GM21717 (cell line): Measurements from ENCODE around the gene SYNPO2L.
"Not testable (repeated sequence)": the region's sequence is repeated elsewhere in the genome, so short reads cannot be mapped to it uniquely, and the experiment has no call there.

ENCODE experiments used
- ATAC-seq: cut with Tn5 transposase; IDR thresholded peaks from one replicate; pipeline ENCODE4 v1.9.1; 2021; ENCODE audit warnings: mild to moderate bottlenecking, moderate library complexity; ENCODE audit not compliant: unreplicated experiment

The SYNPO2L gene

DNA sequence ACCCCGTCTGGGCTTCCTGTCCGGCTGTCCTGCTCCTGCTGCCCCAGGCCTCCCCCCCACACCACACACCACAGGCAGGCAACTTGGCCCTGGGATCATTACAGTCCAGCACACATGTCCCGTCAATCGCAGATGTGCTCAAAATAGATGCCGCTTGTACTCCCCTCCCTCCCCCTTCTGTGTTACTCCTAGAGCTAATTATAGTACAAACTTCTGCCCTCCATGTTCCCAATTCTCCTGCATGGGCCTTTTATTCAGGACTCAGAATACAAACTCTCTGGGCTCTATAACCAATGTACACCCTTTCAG is at the start of gene SYNPO2L:
Gene SYNPO2L, minus strand, starts transcription at position 40 of the 309 bp plus-strand sequence. CDS start 107 bp downstream, outside the sequence.
- no peak for ATAC-seq

DNA sequence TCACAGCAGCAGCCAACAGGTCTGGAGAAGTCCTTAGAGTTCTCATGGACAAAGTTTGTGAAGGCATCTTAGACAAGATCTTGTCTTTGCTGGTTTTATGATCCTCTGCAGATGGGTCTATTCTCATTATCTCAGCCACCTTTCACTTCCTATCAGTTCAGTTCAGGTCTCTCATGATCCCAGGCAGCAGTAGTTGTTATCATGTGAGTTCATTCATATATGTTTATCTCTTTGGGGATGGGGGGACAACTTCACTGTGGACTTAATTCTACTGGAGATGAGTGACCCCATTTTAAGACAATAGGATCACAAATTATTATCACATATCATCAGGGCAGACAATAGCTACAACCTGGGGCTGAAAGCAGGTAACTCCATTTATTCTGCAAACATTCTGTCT is 48.1 kb upstream of the SYNPO2L start:
- not testable (repeated sequence) for ATAC-seq

DNA sequence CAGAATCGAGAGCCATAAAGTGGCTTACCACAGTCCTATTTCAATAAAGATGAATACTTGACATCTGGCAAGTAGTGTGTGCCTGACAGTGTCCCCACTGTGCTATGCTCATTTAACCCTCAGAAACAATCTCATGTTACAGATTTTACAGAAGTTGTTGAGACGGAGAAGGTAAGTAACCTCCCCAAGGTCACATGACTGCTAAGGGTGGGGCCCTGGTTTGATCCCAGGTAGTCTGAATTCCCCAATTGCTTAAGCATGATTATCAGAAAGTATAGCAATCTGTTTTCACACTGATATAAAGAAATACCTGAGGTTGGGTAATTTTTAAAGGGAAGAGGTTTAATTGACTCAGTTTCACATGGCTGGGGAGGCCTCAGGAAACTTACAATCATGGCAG is 43.0 kb upstream of the SYNPO2L start:
- not testable (repeated sequence) for ATAC-seq

DNA sequence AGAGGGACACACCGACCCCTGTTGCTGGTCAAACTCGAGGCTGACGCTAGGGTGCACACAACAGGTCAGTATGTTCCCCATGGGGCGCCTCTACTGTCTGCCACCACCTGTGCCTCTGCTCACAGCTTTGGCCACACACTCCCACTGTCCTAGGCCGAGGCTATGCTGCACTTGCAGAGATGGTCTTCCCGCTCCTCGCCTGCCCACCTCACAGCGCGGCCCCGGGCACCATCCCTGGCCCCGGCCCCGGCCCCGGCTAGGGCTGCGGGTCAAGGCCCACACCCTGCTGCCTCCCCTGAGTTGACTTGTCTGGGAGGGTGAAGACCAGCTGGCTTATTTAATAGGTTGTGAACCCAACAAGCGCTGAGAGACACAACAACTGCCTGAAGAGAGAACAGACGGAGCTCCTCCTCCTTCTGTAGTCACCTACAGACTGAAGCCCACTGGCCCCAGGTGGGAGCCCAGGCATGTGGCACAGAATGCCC is 41.9 kb upstream of the SYNPO2L start, which contains the start of gene AGAP5:
Gene AGAP5, minus strand, starts transcription at position 435 of the 485 bp plus-strand sequence. Its CDS starts 354 bp downstream, at position 81.
- ATAC-seq: not testable (repeated sequence)

DNA sequence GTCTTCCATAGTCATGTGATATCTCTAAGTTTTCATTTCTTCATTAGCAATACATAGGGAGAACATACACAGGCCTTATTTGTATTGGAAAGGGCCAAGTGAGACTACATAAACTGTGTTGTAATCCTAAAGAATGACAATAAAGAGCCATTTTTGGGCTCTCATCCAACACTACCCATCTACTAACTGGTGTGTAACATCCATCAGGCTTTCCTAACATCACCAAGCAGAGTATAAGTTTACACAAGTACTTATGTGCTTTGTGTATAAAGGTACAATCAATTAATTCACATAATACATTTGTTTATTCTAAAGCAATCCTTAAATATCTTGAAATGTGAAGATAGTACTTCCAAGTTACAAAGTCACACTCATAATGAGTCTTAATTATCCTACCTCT is 39.5 kb upstream of the SYNPO2L start:
- not testable (repeated sequence) for ATAC-seq

DNA sequence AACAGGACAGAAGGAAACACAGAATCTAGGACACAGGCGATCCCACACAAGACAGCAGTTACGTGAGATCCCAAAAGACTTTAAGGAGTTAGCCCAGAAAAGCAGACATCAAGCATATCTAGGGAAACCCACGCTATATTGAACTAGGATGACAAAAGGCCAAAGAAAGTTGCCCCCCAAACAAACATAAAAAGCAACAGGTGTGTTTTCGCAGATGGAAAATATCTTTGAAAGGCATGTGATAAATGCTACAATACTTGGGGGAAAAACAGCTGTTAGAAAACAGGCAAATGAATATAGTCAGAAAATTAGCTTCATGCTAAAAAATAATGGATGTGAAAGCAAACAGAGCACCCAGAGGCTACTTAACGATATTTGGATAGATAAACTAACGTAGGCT is 34.9 kb upstream of the SYNPO2L start:
- not testable (repeated sequence) for ATAC-seq

DNA sequence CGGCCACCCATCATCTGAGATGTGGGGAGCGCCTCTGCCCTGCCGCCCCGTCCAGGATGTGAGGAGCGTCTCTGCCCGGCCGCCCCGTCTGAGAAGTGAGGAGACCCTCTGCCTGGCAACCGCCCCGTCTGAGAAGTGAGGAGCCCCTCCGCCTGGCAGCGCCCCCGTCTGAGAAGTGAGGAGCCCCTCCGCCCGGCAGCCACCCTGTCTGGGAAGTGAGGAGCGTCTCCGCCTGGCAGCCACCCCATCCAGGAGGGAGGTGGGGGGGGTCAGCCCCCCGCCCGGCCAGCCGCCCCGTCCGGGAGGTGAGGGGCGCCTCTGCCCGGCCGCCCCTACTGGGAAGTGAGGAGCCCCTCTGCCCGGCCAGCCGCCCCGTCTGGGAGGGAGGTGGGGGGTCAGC is 33.8 kb upstream of the SYNPO2L start:
- not testable (repeated sequence) for ATAC-seq

GRCh38 chr10:73687641-73688040 is 31.8 kb upstream of the SYNPO2L start:
- ATAC-seq: not testable (repeated sequence)

GRCh38 chr10:73674546-73674945 is 18.7 kb upstream of the SYNPO2L start:
- ATAC-seq: not testable (repeated sequence)

- not testable (repeated sequence) for ATAC-seq
These were observed 12.5 kb upstream of the SYNPO2L start for GRCh38 chr10:73668378-73668777.

GRCh38 chr10:73666153-73666809 is 10.5 kb upstream of the SYNPO2L start:
- not testable (repeated sequence) for ATAC-seq

- ATAC-seq: not testable (repeated sequence)
These were observed 9.8 kb upstream of the SYNPO2L start for GRCh38 chr10:73665581-73665980.

GRCh38 chr10:73664156-73665040 is 8.6 kb upstream of the SYNPO2L start:
- ATAC-seq: not testable (repeated sequence)

DNA sequence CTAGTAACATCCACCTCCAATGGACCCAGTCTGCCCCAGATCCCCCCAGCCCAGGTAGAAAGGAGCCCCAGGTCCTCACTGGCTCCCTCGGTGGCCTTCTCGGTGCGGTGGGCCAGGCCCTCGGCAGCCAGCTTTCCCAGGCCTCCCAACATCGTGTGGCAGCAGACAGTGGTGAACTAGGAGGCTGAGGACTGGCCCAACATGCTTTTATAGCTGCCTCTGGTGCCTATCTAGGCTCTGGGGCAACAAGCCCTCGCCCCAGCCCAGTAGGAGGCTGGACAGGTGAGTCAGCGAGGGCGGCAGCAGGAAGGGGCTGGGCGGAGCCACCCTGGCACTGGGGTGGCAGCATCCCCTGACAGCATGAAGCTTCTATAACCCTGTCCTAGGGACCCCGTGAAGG is 7.8 kb upstream of the SYNPO2L start:
- ATAC-seq: not testable (repeated sequence)

DNA sequence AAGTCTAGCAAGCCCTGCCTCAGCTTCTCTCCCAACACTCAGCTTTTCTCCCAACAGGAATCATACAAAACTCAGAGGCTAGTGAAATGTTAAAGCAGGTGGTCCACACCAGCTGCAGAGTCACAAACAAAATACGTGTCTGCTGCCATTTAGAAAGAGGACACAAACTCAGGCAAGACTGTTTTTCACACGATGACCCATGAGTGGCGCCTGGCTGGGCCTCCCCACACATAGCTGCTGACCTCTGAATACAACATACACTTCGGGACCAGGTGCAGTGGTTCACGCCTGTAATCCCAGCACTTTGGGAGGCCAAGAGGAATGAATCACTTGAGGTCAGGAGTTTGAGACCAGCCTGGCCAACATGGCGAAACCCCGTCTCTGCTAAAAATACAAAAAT is 6.9 kb upstream of the SYNPO2L start:
- not testable (repeated sequence) for ATAC-seq

- ATAC-seq: no peak
These were observed 406 bp downstream of the SYNPO2L start for GRCh38 chr10:73655257-73655989.

GRCh38 chr10:73653701-73654100 is 2.1 kb downstream of the SYNPO2L start:
- ATAC-seq: no peak

DNA sequence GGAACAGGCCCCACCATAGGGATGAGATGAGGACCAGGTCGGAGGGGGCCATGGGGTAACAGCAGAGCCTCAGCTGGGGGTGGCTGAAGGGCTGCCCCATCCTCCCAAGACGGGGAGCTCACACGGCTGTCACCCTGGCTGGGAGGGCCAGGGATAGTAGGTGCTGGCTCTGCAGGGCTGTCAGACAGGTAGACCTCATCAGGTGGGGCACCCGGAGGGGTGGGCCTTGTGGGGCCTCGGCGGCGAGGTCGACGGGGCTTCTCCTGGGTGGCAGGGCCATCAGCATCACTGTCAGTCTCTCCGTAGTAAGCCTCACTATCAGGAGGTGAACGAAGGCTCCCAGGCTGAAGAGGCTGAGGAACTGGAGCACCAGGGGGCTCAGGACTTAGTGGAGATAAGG is 2.6 kb downstream of the SYNPO2L start:
- ATAC-seq: no peak

DNA sequence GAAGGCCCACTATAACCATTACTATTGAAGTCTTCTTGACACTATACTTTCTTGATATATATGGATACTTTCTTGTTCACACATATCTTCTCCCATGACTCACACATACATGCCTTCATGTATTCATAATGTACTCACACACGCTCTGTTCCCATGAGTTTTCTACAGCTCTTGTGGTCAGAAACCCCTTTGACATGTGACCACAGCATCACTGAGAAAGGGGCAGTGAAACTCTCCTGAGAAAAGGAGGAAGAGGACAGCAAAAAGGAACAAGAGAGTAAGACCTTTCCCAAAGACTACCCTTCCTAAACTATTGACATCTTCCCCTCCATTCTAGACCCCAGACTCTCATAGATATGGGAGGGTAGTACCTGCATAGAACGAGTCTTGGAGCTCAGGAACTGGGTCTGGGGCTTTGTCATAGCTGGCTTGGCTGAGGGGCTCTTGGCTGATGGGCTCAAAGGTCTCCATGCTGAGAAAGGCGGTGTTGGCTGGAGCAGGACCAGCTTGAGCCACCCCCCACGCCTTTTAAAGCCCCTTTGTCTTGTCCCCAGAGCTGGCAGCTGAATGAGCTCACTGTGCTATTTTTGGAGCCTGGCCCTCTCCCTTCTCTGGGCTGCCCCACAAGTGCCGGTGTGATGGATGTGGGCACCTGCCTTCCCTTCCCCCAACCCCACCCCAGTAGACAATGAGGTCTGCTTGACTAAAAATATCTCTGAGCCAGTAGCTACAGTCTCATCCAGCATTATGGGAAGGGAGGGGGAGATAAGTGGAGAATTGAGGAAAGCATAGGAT is 5.1 kb downstream of the SYNPO2L start:
- ATAC-seq: no peak

DNA sequence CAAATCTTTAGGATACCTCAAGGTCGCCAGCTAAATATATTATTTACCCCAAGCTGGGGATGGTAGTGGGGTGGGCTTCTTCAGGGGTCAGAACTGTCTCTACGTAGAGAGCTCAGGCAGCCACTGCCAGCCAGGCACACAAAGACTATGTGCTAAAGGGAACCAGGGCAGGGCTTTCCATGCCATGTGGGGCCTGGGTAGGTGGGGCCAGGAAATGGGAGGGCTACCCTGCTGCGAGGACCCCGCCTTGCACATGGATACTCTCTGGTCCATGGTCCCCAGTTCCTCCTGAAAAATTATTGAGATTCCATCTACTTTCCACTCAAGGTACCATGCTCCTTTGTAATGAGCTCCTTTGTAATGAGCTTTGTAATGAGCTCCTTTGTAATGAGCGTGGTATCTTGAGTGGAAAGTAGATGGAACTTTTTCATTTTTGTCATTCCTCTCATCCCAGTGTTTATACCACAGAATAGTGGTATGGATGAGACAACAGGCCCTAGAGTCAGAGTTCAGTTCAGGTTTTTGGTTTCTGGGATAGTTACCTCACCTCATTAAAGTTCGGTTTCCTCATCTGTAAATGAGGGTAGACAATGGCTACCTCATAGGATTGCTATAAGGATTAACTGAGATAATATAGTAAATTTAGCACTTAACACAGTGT is 5.8 kb downstream of the SYNPO2L start:
- ATAC-seq: no peak
